Central memory CD8-positive, alpha-beta T cell (primary cell): ENCODE results near the gene OCA2.
"Not testable (repeated sequence)": the region's sequence is repeated elsewhere in the genome, so short reads cannot be mapped to it uniquely, and the experiment has no call there.

ENCODE experiments used
- ATAC-seq: fragments of 150-1000 bp; cut with Tn5 transposase; replicated peaks from 2 replicates; pipeline ENCODE4 v1.10.0; 2022; ENCODE audit warnings: mild to moderate bottlenecking, moderate FRiP score, moderate number of reproducible peaks; ENCODE audit not compliant: poor library complexity, severe bottlenecking; ENCODE audit errors: extremely low read depth
- DNase-seq, 2 donors: peaks; one replicate each; pipeline ENCODE4 v3.0.0; 2021; ENCODE audit warnings: low spot score in 2 of 2
- H3K27ac Mint-ChIP-seq: one replicate; pipeline ENCODE4 v1.8.0; 2022; ENCODE audit warnings: low read depth, mild to moderate bottlenecking, moderate library complexity, mixed read lengths
- H3K27me3 Mint-ChIP-seq: one replicate; pipeline ENCODE4 v1.8.0; 2022; ENCODE audit warnings: mixed read lengths
- H3K36me3 Mint-ChIP-seq: one replicate; pipeline ENCODE4 v1.8.0; 2022; ENCODE audit warnings: mild to moderate bottlenecking, moderate library complexity, mixed read lengths; ENCODE audit not compliant: insufficient read depth
- H3K4me1 Mint-ChIP-seq: one replicate; pipeline ENCODE4 v1.8.0; 2022; ENCODE audit warnings: mixed read lengths
- H3K4me3 Mint-ChIP-seq: one replicate; pipeline ENCODE4 v1.8.0; 2022; ENCODE audit warnings: mild to moderate bottlenecking, moderate library complexity, mixed read lengths
- H3K9me3 Mint-ChIP-seq: one replicate; pipeline ENCODE4 v1.8.0; 2022; ENCODE audit warnings: mixed read lengths

Gene OCA2

GRCh38 chr15:27770086-27770607 is 329.0 kb downstream of the OCA2 start:
- Mint-ChIP-seq H3K9me3 (peaks cover 12% of the 10 kb centered on the region), H3K4me3 (no peak overlapping the region), H3K36me3 (no peaks in the 10 kb centered on the region), H3K27ac (no peak overlapping the region), H3K4me1 (no peaks in the 10 kb centered on the region), H3K27me3 (no peaks in the 10 kb centered on the region)
- DNase-seq (no peak), ATAC-seq (no peak)

GRCh38 chr15:27769652-27770051 is 329.5 kb downstream of the OCA2 start:
- no peak overlapping the region for H3K27ac Mint-ChIP-seq
- ATAC-seq (no peak), DNase-seq (no peak)
- peaks cover 12% of the 10 kb centered on the region for H3K9me3 Mint-ChIP-seq
- H3K4me1 Mint-ChIP-seq = no peaks in the 10 kb centered on the region
- no peak overlapping the region for H3K4me3 Mint-ChIP-seq
- H3K36me3 Mint-ChIP-seq = no peaks in the 10 kb centered on the region
- H3K27me3 Mint-ChIP-seq = no peaks in the 10 kb centered on the region

- no peak overlapping the region for H3K27ac Mint-ChIP-seq
- no peaks in the 10 kb centered on the region for H3K36me3 Mint-ChIP-seq
- no peaks in the 10 kb centered on the region for H3K27me3 Mint-ChIP-seq
- ATAC-seq (no peak), DNase-seq (no peak)
- H3K9me3 Mint-ChIP-seq = peaks cover 12% of the 10 kb centered on the region
- H3K4me1 Mint-ChIP-seq = no peaks in the 10 kb centered on the region
- no peak overlapping the region for H3K4me3 Mint-ChIP-seq
Observed at GRCh38 chr15:27768732-27769475, 330.2 kb downstream of the OCA2 start.

- peaks cover 19% of the 10 kb centered on the region for H3K9me3 Mint-ChIP-seq
- no peak overlapping the region for H3K4me3 Mint-ChIP-seq
- H3K4me1 Mint-ChIP-seq = no peaks in the 10 kb centered on the region
- no peak for ATAC-seq
- no peak for DNase-seq
- H3K36me3 Mint-ChIP-seq = no peaks in the 10 kb centered on the region
- H3K27me3 Mint-ChIP-seq = no peaks in the 10 kb centered on the region
- no peak overlapping the region for H3K27ac Mint-ChIP-seq
Observed at GRCh38 chr15:27767918-27768640, 331.0 kb downstream of the OCA2 start.

- not testable (repeated sequence) for DNase-seq, H3K4me1 Mint-ChIP-seq, H3K36me3 Mint-ChIP-seq, H3K27ac Mint-ChIP-seq, ATAC-seq, H3K4me3 Mint-ChIP-seq, H3K27me3 Mint-ChIP-seq
- peaks cover 20% of the 10 kb centered on the region for H3K9me3 Mint-ChIP-seq
Observed at GRCh38 chr15:27767430-27767829, 331.7 kb downstream of the OCA2 start.

- Mint-ChIP-seq H3K36me3 (no peaks in the 10 kb centered on the region), H3K9me3 (peaks cover 13% of the 10 kb centered on the region), H3K27ac (no peak overlapping the region), H3K4me3 (no peak overlapping the region), H3K4me1 (no peaks in the 10 kb centered on the region), H3K27me3 (no peaks in the 10 kb centered on the region)
- no peak for DNase-seq
- no peak for ATAC-seq
Observed at GRCh38 chr15:27764339-27764738, 334.8 kb downstream of the OCA2 start.

- no peak overlapping the region for H3K27ac Mint-ChIP-seq
Observed at GRCh38 chr15:27763514-27763913, 335.6 kb downstream of the OCA2 start.

GRCh38 chr15:27762471-27762870 is 336.6 kb downstream of the OCA2 start:
- H3K4me3 Mint-ChIP-seq = no peak overlapping the region
- H3K36me3 Mint-ChIP-seq = no peaks in the 10 kb centered on the region
- peaks cover 13% of the 10 kb centered on the region for H3K9me3 Mint-ChIP-seq
- no peaks in the 10 kb centered on the region for H3K27me3 Mint-ChIP-seq
- DNase-seq (no peak), ATAC-seq (no peak)
- H3K27ac Mint-ChIP-seq = no peak overlapping the region
- no peaks in the 10 kb centered on the region for H3K4me1 Mint-ChIP-seq

More at GRCh38 chr15:27763514-27763913, 335.6 kb downstream of the OCA2 start:
- H3K36me3 Mint-ChIP-seq = no peaks in the 10 kb centered on the region
- no peaks in the 10 kb centered on the region for H3K27me3 Mint-ChIP-seq
- H3K4me1 Mint-ChIP-seq = no peaks in the 10 kb centered on the region
- no peak for ATAC-seq
- H3K4me3 Mint-ChIP-seq = no peak overlapping the region
- no peak for DNase-seq
- H3K9me3 Mint-ChIP-seq = peaks cover 13% of the 10 kb centered on the region

- H3K27ac Mint-ChIP-seq = no peak overlapping the region
- H3K27me3 Mint-ChIP-seq = no peaks in the 10 kb centered on the region
- no peaks in the 10 kb centered on the region for H3K9me3 Mint-ChIP-seq
- ATAC-seq (no peak), DNase-seq (no peak)
- H3K36me3 Mint-ChIP-seq = peaks cover 2% of the 10 kb centered on the region
- H3K4me1 Mint-ChIP-seq = no peaks in the 10 kb centered on the region
- H3K4me3 Mint-ChIP-seq = no peak overlapping the region
Observed at GRCh38 chr15:27757052-27757451, 342.1 kb downstream of the OCA2 start.

- no peak for ATAC-seq
- Mint-ChIP-seq H3K36me3 (peaks cover 2% of the 10 kb centered on the region), H3K9me3 (no peaks in the 10 kb centered on the region), H3K27ac (no peak overlapping the region), H3K27me3 (no peaks in the 10 kb centered on the region), H3K4me1 (no peaks in the 10 kb centered on the region), H3K4me3 (no peak overlapping the region)
- DNase-seq = no peak
Observed at GRCh38 chr15:27752691-27753090, 346.4 kb downstream of the OCA2 start.

- no peaks in the 10 kb centered on the region for H3K27me3 Mint-ChIP-seq
- no peak overlapping the region for H3K27ac Mint-ChIP-seq
- no peaks in the 10 kb centered on the region for H3K36me3 Mint-ChIP-seq
- H3K4me3 Mint-ChIP-seq = no peak overlapping the region
- ATAC-seq (no peak), DNase-seq (no peak)
- H3K9me3 Mint-ChIP-seq = peaks cover 12% of the 10 kb centered on the region
- no peaks in the 10 kb centered on the region for H3K4me1 Mint-ChIP-seq
Observed at GRCh38 chr15:27747997-27748396, 351.1 kb downstream of the OCA2 start.

GRCh38 chr15:27746401-27746955 is 352.6 kb downstream of the OCA2 start:
- no peaks in the 10 kb centered on the region for H3K4me1 Mint-ChIP-seq
- no peak overlapping the region for H3K4me3 Mint-ChIP-seq

GRCh38 chr15:27744641-27745040 is 354.5 kb downstream of the OCA2 start:
- no peak overlapping the region for H3K4me3 Mint-ChIP-seq
- H3K36me3 Mint-ChIP-seq = no peaks in the 10 kb centered on the region
- H3K9me3 Mint-ChIP-seq = peaks cover 23% of the 10 kb centered on the region
- no peaks in the 10 kb centered on the region for H3K4me1 Mint-ChIP-seq
- DNase-seq (no peak), ATAC-seq (no peak)
- no peak overlapping the region for H3K27ac Mint-ChIP-seq
- no peaks in the 10 kb centered on the region for H3K27me3 Mint-ChIP-seq

More at GRCh38 chr15:27746401-27746955, 352.6 kb downstream of the OCA2 start:
- DNase-seq (no peak), ATAC-seq (no peak)
- no peak overlapping the region for H3K27ac Mint-ChIP-seq
- H3K27me3 Mint-ChIP-seq = no peaks in the 10 kb centered on the region
- no peaks in the 10 kb centered on the region for H3K36me3 Mint-ChIP-seq
- H3K9me3 Mint-ChIP-seq = peaks cover 18% of the 10 kb centered on the region
